Lower leg skin (tissue), 4 donors: Measurements from ENCODE around the gene RERE. TPM values are rescaled to one million over a fixed set of nuclear protein-coding genes. Genes with fewer than 3 reads are reported as not detected.

Source experiments
- DNase-seq, 2 donors: peaks; one replicate each; pipeline ENCODE4 v3.0.0-alpha.2; 2019; ENCODE audit warnings: low spot score in 2 of 2
- H3K4me3 ChIP-seq: fragments of 200-600 bp; sonication (generic); 2 replicates; pipeline ENCODE4 v1.5.1; 2017; ENCODE audit warnings: mild to moderate bottlenecking, low read depth; ENCODE audit not compliant: poor library complexity, severe bottlenecking
- POLR2A ChIP-seq, 2 donors: fragments of 450-650 bp; IDR thresholded peaks; one replicate each; pipeline ENCODE4 v1.6.1; 2016 to 2017; ENCODE audit warnings: antibody characterized with exemption in 2 of 2, mild to moderate bottlenecking in 1 of 2, moderate library complexity in 1 of 2
- WGBS, 2 donors: methylation state at CpG; one replicate each; pipeline ENCODE4 v1.1.5; 2018; 5-methylcytosine and 5-hydroxymethylcytosine counted together
- intact Hi-C: fragments of 100-400 bp; cut with DNase I; formaldehyde crosslinking; loops from one replicate; pipeline ENCODE4 v1.15.0; 2023; ENCODE audit warnings: low total_unique reads
- total RNA-seq, 4 donors: library from RNA; depleted of rRNA; stranded (reverse); fragments of >200 nt; gene quantifications; one replicate each; pipeline ENCODE4 v1.1.0, GENCODE V29; 2016
- TF ChIP-seq, protein P1 (sequence below), 3 donors: fragments of 450-650 bp; IDR thresholded peaks; one replicate each; pipeline ENCODE4 v1.5.1; 2016; ENCODE audit warnings: antibody characterized with exemption in 3 of 3, mild to moderate bottlenecking in 3 of 3, moderate library complexity in 2 of 3

The RERE gene
- total RNA-seq, 4 donors from 2014 or later = 41.0 to 84.9 (median 76.8) TPM

DNA sequence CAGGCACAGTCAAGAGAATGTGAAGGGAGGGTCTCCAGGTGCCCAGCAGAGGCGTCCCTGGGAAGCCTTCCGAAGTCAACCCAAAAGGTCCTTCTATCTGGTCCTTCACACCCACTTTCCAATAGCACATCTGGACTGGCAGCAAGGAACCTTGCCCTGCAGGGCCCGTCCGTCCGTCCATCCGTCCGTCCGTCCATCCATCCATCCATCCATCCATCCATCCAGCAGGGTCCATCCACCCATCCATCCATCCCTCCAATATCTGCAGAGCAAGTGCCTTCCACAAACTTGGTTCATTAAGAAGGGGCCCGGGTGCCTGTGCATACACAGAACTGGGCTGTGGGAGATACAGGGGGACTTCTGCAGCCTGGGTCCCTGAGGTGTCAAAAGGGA lies 468.0 kb downstream of the RERE start:
- DNase-seq = no peak
- TF ChIP-seq POLR2A (IDR thresholded peaks at IDR 0.05) = no peak
- TF ChIP-seq, protein P1, sequence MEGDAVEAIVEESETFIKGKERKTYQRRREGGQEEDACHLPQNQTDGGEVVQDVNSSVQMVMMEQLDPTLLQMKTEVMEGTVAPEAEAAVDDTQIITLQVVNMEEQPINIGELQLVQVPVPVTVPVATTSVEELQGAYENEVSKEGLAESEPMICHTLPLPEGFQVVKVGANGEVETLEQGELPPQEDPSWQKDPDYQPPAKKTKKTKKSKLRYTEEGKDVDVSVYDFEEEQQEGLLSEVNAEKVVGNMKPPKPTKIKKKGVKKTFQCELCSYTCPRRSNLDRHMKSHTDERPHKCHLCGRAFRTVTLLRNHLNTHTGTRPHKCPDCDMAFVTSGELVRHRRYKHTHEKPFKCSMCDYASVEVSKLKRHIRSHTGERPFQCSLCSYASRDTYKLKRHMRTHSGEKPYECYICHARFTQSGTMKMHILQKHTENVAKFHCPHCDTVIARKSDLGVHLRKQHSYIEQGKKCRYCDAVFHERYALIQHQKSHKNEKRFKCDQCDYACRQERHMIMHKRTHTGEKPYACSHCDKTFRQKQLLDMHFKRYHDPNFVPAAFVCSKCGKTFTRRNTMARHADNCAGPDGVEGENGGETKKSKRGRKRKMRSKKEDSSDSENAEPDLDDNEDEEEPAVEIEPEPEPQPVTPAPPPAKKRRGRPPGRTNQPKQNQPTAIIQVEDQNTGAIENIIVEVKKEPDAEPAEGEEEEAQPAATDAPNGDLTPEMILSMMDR (IDR thresholded peaks at IDR 0.05) = no peak
- intact Hi-C loops = no loop called here
- H3K4me3 ChIP-seq = no peak overlapping the region
- 86 to 91% methylated on average over 9 of the region's 9 CpGs for whole genome bisulfite sequencing, 2 donors

DNA sequence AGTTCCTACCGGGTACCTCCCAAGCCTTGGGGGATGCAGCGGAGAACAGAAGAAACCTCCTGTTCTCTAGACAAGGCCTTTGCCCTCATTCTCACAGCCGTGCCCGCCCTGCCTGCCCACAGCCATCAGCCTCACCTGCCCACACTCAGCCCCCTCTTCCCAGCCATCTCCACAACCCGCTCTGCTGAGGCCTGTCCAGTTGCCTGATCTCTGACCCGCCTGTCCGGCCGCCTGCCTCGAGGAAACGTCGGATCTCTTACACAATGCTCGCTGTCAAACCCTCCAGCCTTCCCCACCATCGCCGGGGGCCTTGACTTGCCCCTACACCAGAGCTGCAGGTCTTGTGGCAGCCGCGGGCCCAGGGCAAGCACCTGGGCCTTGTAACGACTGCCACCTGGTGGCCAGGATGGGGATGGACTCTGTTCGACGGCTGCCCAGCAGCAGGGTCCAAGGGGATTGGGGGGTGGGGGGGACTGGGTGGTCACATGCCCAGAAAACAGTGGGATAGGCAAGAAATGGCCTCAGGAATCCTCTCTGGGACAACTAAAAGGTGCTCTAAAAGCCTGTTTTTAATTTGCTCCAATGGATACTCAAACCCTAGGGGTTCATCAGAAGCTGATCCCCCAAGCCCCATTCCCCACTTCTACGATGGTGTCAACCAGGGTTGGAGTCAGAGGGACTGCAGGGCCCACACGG lies 468.5 kb downstream of the RERE start:
- 26% methylated on average over 18 to 21 of the region's 21 CpGs for WGBS, 2 donors
- DNase-seq = peak in 1 of 2 donors; percentile 93
- TF ChIP-seq POLR2A (IDR thresholded peaks at IDR 0.05) = no peak
- TF ChIP-seq, protein P1 (IDR thresholded peaks at IDR 0.05) = peak in 1 of 3 donors; percentile 7
- intact Hi-C loops = no loop called here
- no peak overlapping the region for H3K4me3 ChIP-seq

DNA sequence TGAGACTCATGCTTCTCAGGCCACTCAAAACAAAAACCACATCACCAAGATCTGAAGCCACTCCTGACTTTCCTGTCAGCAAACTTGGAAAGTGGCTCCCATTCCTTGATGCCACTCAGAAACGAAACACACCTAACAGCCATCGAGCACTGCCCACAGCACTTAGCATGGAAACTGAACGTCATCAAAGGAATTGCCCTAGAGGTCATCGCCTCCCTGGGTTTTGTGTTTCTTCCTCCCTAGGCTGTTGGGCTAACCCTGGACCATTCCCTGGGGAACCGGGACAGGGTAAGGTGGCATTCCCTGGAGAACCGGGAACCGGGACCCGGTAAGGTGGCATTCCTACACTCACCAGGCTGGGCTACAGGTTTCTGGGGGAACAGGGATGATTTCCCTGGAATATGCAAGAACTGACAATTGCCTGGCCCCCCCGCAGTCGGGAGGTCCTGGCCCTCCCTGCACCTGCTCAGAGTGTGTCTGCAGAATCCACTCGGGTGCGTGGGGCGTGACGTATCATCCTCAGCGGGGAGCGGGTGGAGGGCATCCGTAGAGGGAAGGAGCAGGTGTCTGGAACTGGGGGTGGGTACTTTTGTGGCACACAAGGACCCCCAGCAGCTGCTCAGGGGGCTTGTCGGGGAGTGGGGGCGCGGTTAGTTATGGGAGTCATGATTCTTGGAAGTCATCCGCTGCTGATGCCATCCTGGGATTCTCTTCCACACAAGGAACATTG lies 469.2 kb downstream of the RERE start:
- TF ChIP-seq POLR2A (IDR thresholded peaks at IDR 0.05) = no peak
- TF ChIP-seq, protein P1 (IDR thresholded peaks at IDR 0.05) = no peak
- 67 to 73% methylated on average over 21 of the region's 21 CpGs for WGBS, 2 donors
- no peak overlapping the region for H3K4me3 ChIP-seq
- intact Hi-C loops = no loop called here
- no peak for DNase-seq

DNA sequence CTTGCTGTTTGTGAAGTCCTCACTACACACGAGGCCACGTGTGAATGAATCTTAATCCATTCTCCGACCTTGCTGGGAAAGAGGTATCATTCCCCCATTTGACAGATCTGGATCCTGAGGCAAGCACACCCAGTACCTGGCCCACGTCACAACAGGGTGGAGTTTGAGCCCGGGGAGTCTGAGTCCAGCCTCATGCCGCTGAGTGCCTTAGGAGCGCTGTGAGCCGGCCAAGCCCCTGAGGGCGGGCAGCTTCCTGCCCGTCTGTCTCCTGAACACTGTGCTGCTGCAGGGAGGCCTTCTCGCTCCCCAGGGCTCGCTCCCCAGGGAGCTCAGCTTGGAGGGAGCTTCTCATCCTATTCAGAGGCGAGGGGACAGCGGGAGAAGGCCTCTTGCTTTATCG lies 469.8 kb downstream of the RERE start:
- intact Hi-C loops = no loop called here
- H3K4me3 ChIP-seq = no peak overlapping the region
- 71 to 89% methylated on average over 6 to 15 of the region's 15 CpGs for WGBS, 2 donors
- TF ChIP-seq, protein P1 (IDR thresholded peaks at IDR 0.05) = no peak
- no peak for TF ChIP-seq POLR2A (IDR thresholded peaks at IDR 0.05)
- DNase-seq = no peak

DNA sequence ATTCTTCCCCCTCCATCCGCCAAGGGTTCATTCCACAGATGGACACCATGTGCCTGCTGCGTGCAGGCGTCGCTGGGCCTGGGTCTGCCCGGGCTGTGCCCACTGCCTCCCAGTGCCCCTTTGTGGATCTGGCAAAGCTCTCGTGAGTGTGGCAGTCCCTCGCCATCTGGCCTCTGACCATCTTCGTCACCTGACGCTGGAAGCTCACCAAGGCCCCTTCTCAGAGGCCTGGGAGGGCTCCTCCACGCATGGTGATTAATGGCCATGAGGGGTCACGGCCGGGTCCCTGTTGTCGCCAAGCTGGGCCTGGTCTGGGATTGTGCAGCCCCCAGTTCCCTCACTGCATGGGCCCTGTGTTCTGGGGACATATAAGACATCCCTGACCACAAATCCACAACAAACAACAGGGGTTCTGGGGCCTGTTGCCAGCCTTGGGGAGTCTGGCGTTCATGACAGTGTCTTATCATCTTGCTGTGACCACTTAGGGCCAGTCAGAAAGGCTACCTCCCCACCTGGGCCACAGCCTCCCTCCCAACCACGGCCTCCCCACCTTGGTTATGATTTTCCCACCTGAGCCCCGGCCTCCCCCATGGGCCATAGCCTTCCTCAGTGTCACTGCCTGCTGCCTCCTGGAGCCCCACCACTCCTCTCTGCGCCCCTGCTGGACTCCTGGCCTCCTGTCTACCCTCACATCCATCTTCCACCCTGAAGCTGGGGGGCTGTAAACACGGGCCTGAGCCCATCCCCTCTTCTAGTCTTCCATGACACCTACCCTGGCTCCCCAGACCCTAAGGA lies 471.6 kb downstream of the RERE start:
- no peak overlapping the region for H3K4me3 ChIP-seq
- no peak for DNase-seq
- TF ChIP-seq POLR2A (IDR thresholded peaks at IDR 0.05) = no peak
- TF ChIP-seq, protein P1 (IDR thresholded peaks at IDR 0.05) = no peak
- intact Hi-C loops = no loop called here
- 89 to 93% methylated on average over 18 of the region's 18 CpGs for WGBS, 2 donors
